T-helper 17 cell (primary cell): ENCODE data around the gene SIAH3. TPM values are rescaled to one million over a fixed set of nuclear protein-coding genes. Genes with fewer than 3 reads are reported as not detected.
"Not testable (repeated sequence)": the region's sequence is repeated elsewhere in the genome, so short reads cannot be mapped to it uniquely, and the experiment has no call there.

Experiments used
- ATAC-seq: fragments of 150-1000 bp; cut with Tn5 transposase; 2 replicates; pipeline ENCODE4 v1.10.0; 2021; ENCODE audit warnings: mild to moderate bottlenecking, moderate library complexity
- DNase-seq, 3 donors: peaks; one replicate each; pipeline versions ENCODE4 v3.0.0 to v3.0.0-alpha.2; 2020 to 2021
- H3K9me3 ChIP-seq: one replicate; pipeline ENCODE4 v1.7.0; 2013; ENCODE audit warnings: low read length, mild to moderate bottlenecking; ENCODE audit not compliant: control insufficient read depth, poor library complexity, severe bottlenecking
- H3K27ac Mint-ChIP-seq: one replicate; pipeline ENCODE4 v1.8.0; 2022; ENCODE audit warnings: mild to moderate bottlenecking, moderate library complexity, mixed read lengths
- H3K27me3 Mint-ChIP-seq: one replicate; pipeline ENCODE4 v1.8.0; 2022; ENCODE audit warnings: mixed read lengths
- H3K36me3 Mint-ChIP-seq: one replicate; pipeline ENCODE4 v1.8.0; 2022; ENCODE audit warnings: low read depth, mixed read lengths
- H3K4me1 Mint-ChIP-seq: one replicate; pipeline ENCODE4 v1.8.0; 2022; ENCODE audit warnings: mild to moderate bottlenecking, mixed read lengths
- H3K4me3 Mint-ChIP-seq: one replicate; pipeline ENCODE4 v1.8.0; 2022; ENCODE audit warnings: mild to moderate bottlenecking, moderate library complexity, mixed read lengths
- total RNA-seq, 4 donors: library from RNA in 2 of 4; stranded (reverse) in 2 of 4; gene quantifications; one replicate each; pipeline ENCODE4 v1.2.3 and lab custom pipeline; 2022 to 2026

Gene SIAH3
- total RNA-seq, 2 donors from 2014 or later: 0.10 to 0.15 TPM

- Mint-ChIP-seq H3K27me3 (peaks cover 55% of the 10 kb centered on the region), H3K27ac (no peak overlapping the region), H3K4me3 (no peak overlapping the region), H3K4me1 (peaks cover 3% of the 10 kb centered on the region), H3K36me3 (peaks cover 2% of the 10 kb centered on the region)
- DNase-seq (no peak), ATAC-seq (no peak)
- H3K9me3 ChIP-seq: no peaks in the 10 kb centered on the region
Observed at GRCh38 chr13:45878966-45879365, 27.4 kb upstream of the SIAH3 start.

DNA sequence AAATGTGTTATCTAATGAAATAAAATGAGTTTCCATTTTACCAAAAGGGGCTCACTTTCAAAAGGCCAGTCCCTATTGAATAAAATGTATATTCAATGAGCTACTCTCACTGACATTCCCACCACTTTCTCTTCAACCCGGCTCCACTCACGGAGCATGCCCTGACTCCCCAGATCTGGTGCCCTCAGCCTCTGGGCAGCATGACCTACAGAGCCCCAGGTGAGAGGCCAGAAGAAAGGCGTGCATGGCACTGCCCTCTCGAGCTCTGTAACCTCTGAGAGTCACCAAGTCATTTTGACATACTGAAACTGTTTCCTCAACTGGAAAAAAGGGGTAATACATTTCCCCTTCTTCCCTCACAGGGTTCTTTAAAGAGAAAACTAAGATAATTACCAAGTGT is 25.2 kb upstream of the SIAH3 start:
- no peaks in the 10 kb centered on the region for H3K9me3 ChIP-seq
- no peak for ATAC-seq
- Mint-ChIP-seq H3K36me3 (no peaks in the 10 kb centered on the region), H3K4me1 (no peaks in the 10 kb centered on the region), H3K27ac (no peak overlapping the region), H3K27me3 (peaks cover 38% of the 10 kb centered on the region), H3K4me3 (no peak overlapping the region)
- no peak for DNase-seq

- Mint-ChIP-seq H3K4me3 (no peak overlapping the region), H3K36me3 (no peaks in the 10 kb centered on the region), H3K27ac (no peak overlapping the region), H3K27me3 (peaks cover 34% of the 10 kb centered on the region), H3K4me1 (no peaks in the 10 kb centered on the region)
- no peak for ATAC-seq
- H3K9me3 ChIP-seq: no peaks in the 10 kb centered on the region
- no peak for DNase-seq
Observed at GRCh38 chr13:45875951-45876350, 24.4 kb upstream of the SIAH3 start.

- no peak for ATAC-seq
Observed at GRCh38 chr13:45873491-45874325, 22.2 kb upstream of the SIAH3 start.

GRCh38 chr13:45872566-45872965 is 21.0 kb upstream of the SIAH3 start:
- no peak overlapping the region for H3K4me3 Mint-ChIP-seq
- H3K4me1 Mint-ChIP-seq: no peaks in the 10 kb centered on the region
- ATAC-seq: no peak
- no peaks in the 10 kb centered on the region for H3K36me3 Mint-ChIP-seq
- DNase-seq: no peak
- H3K27ac Mint-ChIP-seq: no peak overlapping the region
- H3K27me3 Mint-ChIP-seq: peaks cover 13% of the 10 kb centered on the region
- no peaks in the 10 kb centered on the region for H3K9me3 ChIP-seq

More at GRCh38 chr13:45873491-45874325, 22.2 kb upstream of the SIAH3 start:
- H3K4me3 Mint-ChIP-seq: no peak overlapping the region
- H3K27me3 Mint-ChIP-seq: peaks cover 18% of the 10 kb centered on the region
- no peak for DNase-seq
- no peaks in the 10 kb centered on the region for H3K4me1 Mint-ChIP-seq
- H3K9me3 ChIP-seq: no peaks in the 10 kb centered on the region
- H3K27ac Mint-ChIP-seq: no peak overlapping the region
- H3K36me3 Mint-ChIP-seq: no peaks in the 10 kb centered on the region

GRCh38 chr13:45871201-45871600 is 19.6 kb upstream of the SIAH3 start:
- not testable (repeated sequence) for H3K4me1 Mint-ChIP-seq, H3K27ac Mint-ChIP-seq, H3K4me3 Mint-ChIP-seq, H3K9me3 ChIP-seq, DNase-seq, H3K36me3 Mint-ChIP-seq, ATAC-seq
- peaks cover 12% of the 10 kb centered on the region for H3K27me3 Mint-ChIP-seq

GRCh38 chr13:45870232-45870631 is 18.7 kb upstream of the SIAH3 start:
- Mint-ChIP-seq H3K4me3 (no peak overlapping the region), H3K36me3 (no peaks in the 10 kb centered on the region), H3K27me3 (peaks cover 4% of the 10 kb centered on the region), H3K4me1 (no peaks in the 10 kb centered on the region), H3K27ac (no peak overlapping the region)
- no peak for DNase-seq
- no peaks in the 10 kb centered on the region for H3K9me3 ChIP-seq
- no peak for ATAC-seq

DNA sequence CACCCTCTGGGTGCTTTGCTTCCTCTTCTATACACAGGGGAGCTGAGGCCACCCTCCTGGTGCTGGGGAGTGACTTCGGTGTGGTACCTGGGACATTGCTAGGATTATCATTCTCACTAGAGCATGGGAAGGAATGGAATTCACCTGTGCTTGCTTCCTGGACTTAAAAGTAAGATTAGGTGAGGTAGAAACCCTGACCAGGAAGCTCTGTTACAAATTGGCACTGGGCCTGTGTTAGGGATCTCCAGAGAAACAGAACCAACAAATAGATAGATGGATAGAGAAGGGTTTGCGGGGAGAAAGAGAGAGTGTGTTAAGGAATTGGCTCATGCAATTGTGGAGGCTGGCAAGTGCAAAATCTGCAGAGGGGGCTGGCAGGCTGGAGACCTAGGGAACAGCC is 13.9 kb upstream of the SIAH3 start:
- no peaks in the 10 kb centered on the region for H3K9me3 ChIP-seq
- no peak overlapping the region for H3K27ac Mint-ChIP-seq
- ATAC-seq (no peak), DNase-seq (no peak)
- no peak overlapping the region for H3K4me3 Mint-ChIP-seq
- peaks cover 13% of the 10 kb centered on the region for H3K27me3 Mint-ChIP-seq
- peaks cover 2% of the 10 kb centered on the region for H3K4me1 Mint-ChIP-seq
- H3K36me3 Mint-ChIP-seq: peaks cover 3% of the 10 kb centered on the region

GRCh38 chr13:45863709-45864590 is 12.4 kb upstream of the SIAH3 start:
- Mint-ChIP-seq H3K4me1 (peaks cover 2% of the 10 kb centered on the region), H3K27me3 (peaks cover 19% of the 10 kb centered on the region), H3K36me3 (peaks cover 3% of the 10 kb centered on the region), H3K4me3 (no peak overlapping the region), H3K27ac (no peak overlapping the region)
- H3K9me3 ChIP-seq: no peaks in the 10 kb centered on the region
- ATAC-seq: no peak
- DNase-seq: no peak

GRCh38 chr13:45861322-45861721 is 9.8 kb upstream of the SIAH3 start:
- Mint-ChIP-seq H3K4me1 (peaks cover 2% of the 10 kb centered on the region), H3K27ac (no peak overlapping the region)

DNA sequence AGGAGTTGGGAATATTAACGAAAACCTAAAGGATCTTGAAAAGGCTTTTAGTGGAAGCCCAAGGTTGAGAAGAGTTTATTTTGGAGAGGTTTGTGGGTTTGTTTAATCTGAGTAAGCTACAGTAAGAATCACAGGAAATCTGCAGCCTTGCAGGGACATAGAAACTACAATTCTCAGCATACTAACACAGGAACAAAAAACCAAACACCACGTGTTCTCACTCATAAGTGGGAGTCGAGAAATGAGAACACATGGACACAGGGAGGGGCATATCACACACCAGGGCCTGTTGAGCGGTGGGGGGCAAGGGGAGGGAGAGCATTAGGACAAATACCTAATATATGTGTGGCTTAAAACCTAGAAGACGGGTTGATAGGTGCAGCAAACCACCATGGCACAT is 8.7 kb upstream of the SIAH3 start:
- DNase-seq (no peak), ATAC-seq (no peak)
- Mint-ChIP-seq H3K27me3 (peaks cover 19% of the 10 kb centered on the region), H3K4me1 (peaks cover 2% of the 10 kb centered on the region), H3K27ac (no peak overlapping the region), H3K36me3 (peaks cover 3% of the 10 kb centered on the region), H3K4me3 (no peak overlapping the region)
- H3K9me3 ChIP-seq: no peaks in the 10 kb centered on the region

More at GRCh38 chr13:45861322-45861721, 9.8 kb upstream of the SIAH3 start:
- DNase-seq (no peak), ATAC-seq (no peak)
- no peak overlapping the region for H3K4me3 Mint-ChIP-seq
- H3K36me3 Mint-ChIP-seq: peaks cover 3% of the 10 kb centered on the region
- peaks cover 19% of the 10 kb centered on the region for H3K27me3 Mint-ChIP-seq
- no peaks in the 10 kb centered on the region for H3K9me3 ChIP-seq

- Mint-ChIP-seq H3K27me3 (peaks cover 19% of the 10 kb centered on the region), H3K4me3 (no peak overlapping the region), H3K36me3 (peaks cover 3% of the 10 kb centered on the region), H3K4me1 (peaks cover 2% of the 10 kb centered on the region), H3K27ac (no peak overlapping the region)
- ATAC-seq (no peak), DNase-seq (no peak)
- H3K9me3 ChIP-seq: no peaks in the 10 kb centered on the region
Observed at GRCh38 chr13:45859705-45860104, 8.2 kb upstream of the SIAH3 start.

DNA sequence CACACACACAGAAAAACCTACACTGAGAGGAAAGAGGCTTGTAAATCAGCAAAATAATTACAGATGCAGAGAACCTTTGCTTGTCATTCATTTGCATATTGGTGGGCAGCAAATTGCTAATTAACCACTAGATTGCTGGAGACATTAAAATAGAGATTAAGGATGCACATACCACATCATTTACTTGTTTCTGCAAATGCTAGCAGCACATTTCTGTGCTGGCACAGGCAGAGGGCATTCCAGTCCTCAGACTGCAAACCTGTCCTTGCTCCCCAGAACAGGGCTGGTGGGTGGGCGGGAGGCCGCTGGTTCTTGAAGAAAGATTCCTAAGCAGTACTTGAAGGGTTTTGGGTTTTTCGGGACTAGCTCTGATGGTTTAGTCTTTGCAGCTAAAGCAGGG is 941 bp upstream of the SIAH3 start:
- Mint-ChIP-seq H3K4me3 (no peak overlapping the region), H3K36me3 (no peaks in the 10 kb centered on the region), H3K4me1 (peaks cover 34% of the 10 kb centered on the region), H3K27me3 (peaks cover 18% of the 10 kb centered on the region), H3K27ac (no peak overlapping the region)
- H3K9me3 ChIP-seq: no peaks in the 10 kb centered on the region
- ATAC-seq (no peak), DNase-seq (no peak)
